Fibroblast of lung (primary cell): ENCODE results near the gene DHRS9.

Experiments used
- EZH2 ChIP-seq: IDR thresholded peaks from 2 replicates; pipeline ENCODE4 v1.5.1; 2012; ENCODE audit warnings: low read length, control low read depth, mild to moderate bottlenecking; ENCODE audit errors: missing control alignments
- TF ChIP-seq, protein P1 (sequence below), 2 donors: IDR thresholded peaks in 1 of 2; conservative IDR thresholded peaks in 1 of 2; 1 replicate in 1 of 2; 2 replicates in 1 of 2; pipeline ENCODE4 v1.5.1; 2011 to 2012; ENCODE audit warnings: low read length in 2 of 2, control low read depth in 1 of 2, inconsistent platforms in 1 of 2, low read depth in 1 of 2, mild to moderate bottlenecking in 1 of 2

DNA sequence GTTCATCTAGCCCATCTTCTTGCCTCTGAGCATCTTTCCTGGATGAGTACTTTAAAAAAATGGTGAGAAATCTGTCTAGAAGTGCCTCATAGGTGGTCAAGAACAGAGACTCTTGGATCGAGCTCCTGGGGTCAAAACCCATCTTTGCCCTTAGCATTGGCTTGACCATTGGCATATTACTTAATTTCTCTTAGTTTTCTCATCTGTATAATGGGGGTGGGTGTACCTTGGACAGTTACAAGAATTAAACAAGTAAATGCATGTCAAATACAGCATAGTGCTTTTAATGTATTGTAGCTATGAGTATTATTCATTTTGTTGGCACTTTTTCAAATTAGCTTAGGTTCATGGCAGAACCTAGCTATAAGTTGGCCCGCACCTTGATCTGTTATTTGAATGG is 36.8 kb downstream of the DHRS9 start:
- TF ChIP-seq, protein P1, sequence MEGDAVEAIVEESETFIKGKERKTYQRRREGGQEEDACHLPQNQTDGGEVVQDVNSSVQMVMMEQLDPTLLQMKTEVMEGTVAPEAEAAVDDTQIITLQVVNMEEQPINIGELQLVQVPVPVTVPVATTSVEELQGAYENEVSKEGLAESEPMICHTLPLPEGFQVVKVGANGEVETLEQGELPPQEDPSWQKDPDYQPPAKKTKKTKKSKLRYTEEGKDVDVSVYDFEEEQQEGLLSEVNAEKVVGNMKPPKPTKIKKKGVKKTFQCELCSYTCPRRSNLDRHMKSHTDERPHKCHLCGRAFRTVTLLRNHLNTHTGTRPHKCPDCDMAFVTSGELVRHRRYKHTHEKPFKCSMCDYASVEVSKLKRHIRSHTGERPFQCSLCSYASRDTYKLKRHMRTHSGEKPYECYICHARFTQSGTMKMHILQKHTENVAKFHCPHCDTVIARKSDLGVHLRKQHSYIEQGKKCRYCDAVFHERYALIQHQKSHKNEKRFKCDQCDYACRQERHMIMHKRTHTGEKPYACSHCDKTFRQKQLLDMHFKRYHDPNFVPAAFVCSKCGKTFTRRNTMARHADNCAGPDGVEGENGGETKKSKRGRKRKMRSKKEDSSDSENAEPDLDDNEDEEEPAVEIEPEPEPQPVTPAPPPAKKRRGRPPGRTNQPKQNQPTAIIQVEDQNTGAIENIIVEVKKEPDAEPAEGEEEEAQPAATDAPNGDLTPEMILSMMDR (conservative IDR thresholded peaks at IDR 0.05 in 1 of 2, IDR thresholded peaks at IDR 0.05 in 1 of 2; ENCODE audit: low read depth in 1 of 2, low read length in 2 of 2): no peak
- no peak for TF ChIP-seq EZH2
